H9 (cell line): Measurements from ENCODE around the gene TUBA3E. TPM values are rescaled to one million over a fixed set of nuclear protein-coding genes. Genes with fewer than 3 reads are reported as not detected.
"Not testable (repeated sequence)": the region's sequence is repeated elsewhere in the genome, so short reads cannot be mapped to it uniquely, and the experiment has no call there.

Source experiments
- DNase-seq: peaks from one replicate; pipeline ENCODE4 v3.0.0-alpha.2; 2017
- H2AFZ ChIP-seq: one replicate; pipeline ENCODE4 v1.6.1; 2013; ENCODE audit warnings: mild to moderate bottlenecking, low read length, control low read depth, moderate library complexity
- H2AK5ac ChIP-seq: 2 replicates; pipeline ENCODE4 v1.6.1; 2013; ENCODE audit warnings: low read length, control low read depth, mixed read lengths; ENCODE audit not compliant: insufficient read length
- H2BK120ac ChIP-seq: one replicate; pipeline ENCODE4 v1.6.1; 2013; ENCODE audit warnings: low read depth, mild to moderate bottlenecking, low read length, control low read depth, inconsistent platforms; ENCODE audit not compliant: poor library complexity, severe bottlenecking
- H2BK12ac ChIP-seq: 2 replicates; pipeline ENCODE4 v1.6.1; 2013; ENCODE audit warnings: low read length, control low read depth, mixed read lengths, low read depth; ENCODE audit not compliant: insufficient read length
- H2BK15ac ChIP-seq: 2 replicates; pipeline ENCODE4 v1.6.1; 2013; ENCODE audit warnings: low read depth, low read length, control low read depth
- H2BK20ac ChIP-seq: one replicate; pipeline ENCODE4 v1.6.1; 2013; ENCODE audit warnings: low read depth, mild to moderate bottlenecking, low read length, control low read depth, inconsistent platforms; ENCODE audit not compliant: poor library complexity, severe bottlenecking
- H2BK5ac ChIP-seq: 2 replicates; pipeline ENCODE4 v1.6.1; 2013; ENCODE audit warnings: low read length, control low read depth, mixed read lengths; ENCODE audit not compliant: insufficient read length
- H3K14ac ChIP-seq: 2 replicates; pipeline ENCODE4 v1.6.1; 2013; ENCODE audit warnings: low read length, control low read depth; ENCODE audit not compliant: insufficient read depth
- H3K18ac ChIP-seq: 2 replicates; pipeline ENCODE4 v1.6.1; 2013; ENCODE audit warnings: low read depth, mild to moderate bottlenecking, mixed read lengths, low read length, control low read depth; ENCODE audit not compliant: insufficient read length
- H3K23ac ChIP-seq: 2 replicates; pipeline ENCODE4 v1.6.1; 2013; ENCODE audit warnings: low read length, control low read depth, mixed read lengths, low read depth; ENCODE audit not compliant: insufficient read length
- H3K23me2 ChIP-seq: 2 replicates; pipeline ENCODE4 v1.6.1; 2013; ENCODE audit warnings: low read depth, mild to moderate bottlenecking, mixed read lengths, low read length, control low read depth; ENCODE audit not compliant: insufficient read length, poor library complexity, severe bottlenecking
- H3K27ac ChIP-seq: 2 replicates; pipeline ENCODE4 v1.5.1; 2013; ENCODE audit warnings: low read length, control low read depth, mixed read lengths, low read depth; ENCODE audit not compliant: insufficient read length
- H3K27me3 ChIP-seq: 2 replicates; pipeline ENCODE4 v1.6.1; 2013; ENCODE audit warnings: low read length, control low read depth, inconsistent platforms; ENCODE audit not compliant: insufficient read depth
- H3K4ac ChIP-seq: 2 replicates; pipeline ENCODE4 v1.6.1; 2013; ENCODE audit warnings: low read depth, mild to moderate bottlenecking, control low read depth, inconsistent platforms, low read length, moderate library complexity
- H3K4me1 ChIP-seq: 2 replicates; pipeline ENCODE4 v1.6.1; 2013; ENCODE audit warnings: low read length, control low read depth, inconsistent platforms; ENCODE audit not compliant: insufficient read depth
- H3K4me2 ChIP-seq: 2 replicates; pipeline ENCODE4 v1.6.1; 2013; ENCODE audit warnings: low read length, control low read depth, mixed read lengths; ENCODE audit not compliant: insufficient read length, insufficient read depth
- H3K56ac ChIP-seq: 2 replicates; pipeline ENCODE4 v1.6.1; 2013; ENCODE audit warnings: low read depth, mild to moderate bottlenecking, mixed read lengths, low read length, control low read depth; ENCODE audit not compliant: insufficient read length
- H3K79me1 ChIP-seq: 2 replicates; pipeline ENCODE4 v1.6.1; 2013; ENCODE audit warnings: low read depth, mild to moderate bottlenecking, moderate library complexity, low read length, control low read depth, inconsistent platforms; ENCODE audit not compliant: insufficient read depth, poor library complexity, severe bottlenecking
- H3K79me2 ChIP-seq: 2 replicates; pipeline ENCODE4 v1.6.1; 2013; ENCODE audit warnings: low read length, control low read depth, inconsistent platforms; ENCODE audit not compliant: insufficient read depth
- H3K9ac ChIP-seq: 2 replicates; pipeline ENCODE4 v1.6.1; 2013; ENCODE audit warnings: low read length, control low read depth, mixed read lengths; ENCODE audit not compliant: insufficient read length; ENCODE audit errors: extremely low read depth
- H3K9me3 ChIP-seq: one replicate; pipeline ENCODE4 v1.6.1; 2013; ENCODE audit warnings: low read depth, low read length, inconsistent platforms; ENCODE audit not compliant: control insufficient read depth
- H3T11ph ChIP-seq: one replicate; pipeline ENCODE4 v1.6.1; 2013; ENCODE audit warnings: mild to moderate bottlenecking, low read length, control low read depth, inconsistent platforms
- H4K20me1 ChIP-seq: one replicate; pipeline ENCODE4 v1.6.1; 2013; ENCODE audit not compliant: control insufficient read depth, insufficient read length, insufficient read depth
- H4K5ac ChIP-seq: 2 replicates; pipeline ENCODE4 v1.6.1; 2013; ENCODE audit warnings: low read depth, mild to moderate bottlenecking, mixed read lengths, low read length, control low read depth; ENCODE audit not compliant: insufficient read length
- H4K8ac ChIP-seq: replicated peaks from 2 replicates; pipeline ENCODE4 v1.6.1; 2013; ENCODE audit warnings: low read length, control low read depth, mixed read lengths, low read depth; ENCODE audit not compliant: insufficient read length
- H4K91ac ChIP-seq: 2 replicates; pipeline ENCODE4 v1.6.1; 2013; ENCODE audit warnings: low read depth, mild to moderate bottlenecking, moderate library complexity, mixed read lengths, low read length, control low read depth; ENCODE audit not compliant: insufficient read length
- H3K27ac Mint-ChIP-seq, 3 experiments: 2 replicates in 2 of 3; 3 replicates in 1 of 3; pipeline ENCODE4 v1.8.0; 2020 to 2021; ENCODE audit warnings: mixed read lengths in 3 of 3, mild to moderate bottlenecking in 1 of 3, moderate library complexity in 1 of 3
- H3K27me3 Mint-ChIP-seq: 2 replicates; pipeline ENCODE4 v1.8.0; 2021; ENCODE audit warnings: low read depth, mild to moderate bottlenecking, moderate library complexity, mixed read lengths
- H3K36me3 Mint-ChIP-seq, 3 experiments: 2 replicates in 2 of 3; 3 replicates in 1 of 3; pipeline ENCODE4 v1.8.0; 2020 to 2021; ENCODE audit warnings: low read depth in 3 of 3, mixed read lengths in 3 of 3; ENCODE audit not compliant: insufficient read depth in 1 of 3
- H3K4me1 Mint-ChIP-seq, 2 experiments: 2 replicates each; pipeline ENCODE4 v1.8.0; 2020; ENCODE audit warnings: mixed read lengths in 2 of 2
- H3K4me3 Mint-ChIP-seq, 2 experiments: 2 replicates in 1 of 2; 3 replicates in 1 of 2; pipeline ENCODE4 v1.8.0; 2020 to 2021; ENCODE audit warnings: mild to moderate bottlenecking in 2 of 2, mixed read lengths in 2 of 2, moderate library complexity in 1 of 2
- H3K9me3 Mint-ChIP-seq, 2 experiments: 2 replicates in 1 of 2; 3 replicates in 1 of 2; pipeline ENCODE4 v1.8.0; 2020; ENCODE audit warnings: mild to moderate bottlenecking in 2 of 2, mixed read lengths in 2 of 2, moderate library complexity in 1 of 2
- WGBS: extraction: QIAGEN DNeasy Blood & Tissue Kit; methylation state at CpG from one replicate; pipeline ENCODE4 v1.1.7; 2013; ENCODE audit warnings: missing lambda C conversion rate, low lambda C conversion rate, mixed read lengths; ENCODE audit not compliant: insufficient read length; ENCODE audit errors: extremely low coverage; 5-methylcytosine and 5-hydroxymethylcytosine counted together
- total RNA-seq: library from RNA; stranded (reverse); gene quantifications from 2 replicates; pipeline ENCODE4 v1.2.1, GENCODE V29; 2021

The TUBA3E gene
- total RNA-seq, 1 experiment from 2014 or later = 0.26 TPM

- not testable (repeated sequence) for DNase-seq, H2BK15ac ChIP-seq, H3K4me3 Mint-ChIP-seq, H2BK5ac ChIP-seq, H4K5ac ChIP-seq, H4K8ac ChIP-seq, H3K4me1 Mint-ChIP-seq, H3K4me2 ChIP-seq, H3K9me3 Mint-ChIP-seq, H4K91ac ChIP-seq, H2AFZ ChIP-seq, H3K9me3 ChIP-seq, H3K4me1 ChIP-seq, H3K27me3 Mint-ChIP-seq, H3K27ac Mint-ChIP-seq, H4K20me1 ChIP-seq, H2BK120ac ChIP-seq, H3T11ph ChIP-seq, H3K27ac ChIP-seq, H2AK5ac ChIP-seq, H3K79me2 ChIP-seq, H3K56ac ChIP-seq, H2BK20ac ChIP-seq, H3K23ac ChIP-seq, H3K27me3 ChIP-seq, H3K18ac ChIP-seq, H3K79me1 ChIP-seq, H3K23me2 ChIP-seq, H3K9ac ChIP-seq, H2BK12ac ChIP-seq, H3K14ac ChIP-seq, H3K4ac ChIP-seq
- no CpG with 5 or more reads among the region's 23 CpGs for WGBS
- H3K36me3 Mint-ChIP-seq = peaks cover 7 to 50% (median 35%) of the 10 kb centered on the region in 3 experiments; a peak in 6 of 7 replicates
Observed at GRCh38 chr2:130153721-130154422, 44.4 kb downstream of the TUBA3E start.
